GM19351 (cell line): ENCODE data around the gene R3HDM2.
A peak's percentile ranks its signal among the peaks of the same experiment; 100 is the strongest.

Source experiments
- ATAC-seq: cut with Tn5 transposase; IDR thresholded peaks from one replicate; pipeline ENCODE4 v1.9.1; 2021; ENCODE audit warnings: mild to moderate bottlenecking, moderate library complexity; ENCODE audit not compliant: unreplicated experiment

The R3HDM2 gene

DNA sequence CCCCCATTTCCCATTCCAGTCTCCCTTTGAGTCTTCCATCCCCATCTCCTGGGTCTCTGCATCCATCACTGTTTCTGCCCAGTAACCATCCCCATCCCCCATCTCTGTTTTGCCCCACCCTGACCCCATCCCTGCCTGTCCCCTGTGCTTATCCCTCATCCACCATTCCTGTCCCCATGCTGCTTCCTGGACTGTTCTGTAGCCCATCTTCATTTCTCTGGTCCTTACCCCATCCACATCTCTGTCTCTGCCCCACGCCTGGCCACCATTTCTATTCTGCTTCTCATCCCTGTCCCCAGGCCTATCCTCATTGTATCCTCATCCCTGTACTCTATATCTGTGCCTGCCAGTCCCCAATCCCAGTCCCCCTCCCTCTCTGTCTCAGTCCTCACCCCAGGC, 210.1 kb downstream of the R3HDM2 start:
- ATAC-seq = no peak

DNA sequence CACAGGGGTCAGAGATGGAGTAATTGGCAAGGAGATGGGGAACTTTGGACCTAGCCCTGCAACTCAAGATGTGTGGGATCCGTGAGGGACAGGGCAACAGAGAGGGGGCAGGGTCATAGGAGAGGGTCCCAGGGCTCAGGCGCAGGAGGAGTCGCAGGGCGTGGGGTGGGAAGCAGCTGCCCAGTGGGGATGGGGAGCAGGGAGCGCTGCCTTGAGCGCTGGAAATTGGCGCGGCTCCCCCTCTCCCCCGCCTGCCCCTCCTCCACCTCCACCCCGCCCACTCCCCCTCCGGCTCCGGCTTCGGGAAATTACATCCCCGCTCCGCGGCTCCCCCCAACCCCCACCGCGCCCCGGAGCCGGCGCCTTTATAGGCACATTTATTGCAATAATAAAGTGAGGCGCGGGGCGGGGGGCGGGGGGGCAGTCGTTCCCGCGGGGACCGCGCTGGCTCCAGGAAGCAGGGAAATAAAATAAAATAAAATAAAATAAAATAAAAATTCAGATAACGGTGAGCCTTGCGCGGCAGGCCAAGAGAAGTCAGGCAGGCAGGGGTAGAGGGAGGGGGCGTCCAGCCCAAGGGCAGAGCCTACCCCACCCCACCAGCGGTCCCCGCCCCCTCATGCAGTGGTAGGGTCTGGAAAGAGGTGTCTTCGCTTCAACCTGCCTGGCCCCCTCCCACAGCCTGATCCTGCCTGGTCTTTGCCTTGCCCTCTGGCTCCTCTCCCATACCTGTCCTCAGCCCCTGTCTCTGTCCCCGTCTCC, 210.7 kb downstream of the R3HDM2 start:
- ATAC-seq = no peak

DNA sequence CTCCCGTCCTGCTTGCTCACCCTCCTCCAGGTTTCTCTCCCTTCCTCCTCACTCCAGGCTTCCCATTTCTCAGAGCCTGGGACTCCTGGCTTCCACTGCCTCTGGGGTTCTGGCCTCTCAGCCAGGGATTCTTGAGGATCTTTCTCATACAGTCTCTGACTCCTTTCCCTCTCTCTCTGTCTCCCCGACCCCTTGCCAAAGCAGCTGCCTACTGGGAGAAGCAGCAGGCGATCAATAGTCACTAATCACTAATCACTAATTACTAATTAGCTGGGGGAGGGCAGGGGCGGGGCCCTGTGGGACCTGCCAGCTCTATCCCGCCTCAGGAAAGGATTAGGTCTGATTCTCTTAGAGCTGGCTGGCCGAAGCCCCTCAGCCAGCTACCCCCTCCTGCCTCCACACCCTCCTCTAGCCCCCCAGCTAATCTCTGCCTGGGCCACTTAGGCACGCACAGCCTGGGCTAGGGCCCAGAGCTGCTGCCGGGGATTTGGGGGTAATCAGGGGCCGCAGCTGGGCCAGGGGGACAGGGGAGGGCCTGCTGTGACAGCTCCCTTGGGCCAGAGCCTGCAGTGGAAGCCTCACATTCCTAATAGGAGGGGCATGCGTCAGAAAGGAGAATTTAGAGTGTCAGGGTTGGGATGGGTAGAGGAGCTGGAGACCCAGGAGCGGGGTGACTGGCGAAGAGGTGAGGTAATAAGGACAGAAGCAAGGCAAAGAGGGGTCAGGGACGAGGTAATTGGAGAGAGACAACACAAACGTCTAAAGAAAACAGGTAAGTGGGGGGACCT, 211.4 kb downstream of the R3HDM2 start:
- ATAC-seq = no peak

DNA sequence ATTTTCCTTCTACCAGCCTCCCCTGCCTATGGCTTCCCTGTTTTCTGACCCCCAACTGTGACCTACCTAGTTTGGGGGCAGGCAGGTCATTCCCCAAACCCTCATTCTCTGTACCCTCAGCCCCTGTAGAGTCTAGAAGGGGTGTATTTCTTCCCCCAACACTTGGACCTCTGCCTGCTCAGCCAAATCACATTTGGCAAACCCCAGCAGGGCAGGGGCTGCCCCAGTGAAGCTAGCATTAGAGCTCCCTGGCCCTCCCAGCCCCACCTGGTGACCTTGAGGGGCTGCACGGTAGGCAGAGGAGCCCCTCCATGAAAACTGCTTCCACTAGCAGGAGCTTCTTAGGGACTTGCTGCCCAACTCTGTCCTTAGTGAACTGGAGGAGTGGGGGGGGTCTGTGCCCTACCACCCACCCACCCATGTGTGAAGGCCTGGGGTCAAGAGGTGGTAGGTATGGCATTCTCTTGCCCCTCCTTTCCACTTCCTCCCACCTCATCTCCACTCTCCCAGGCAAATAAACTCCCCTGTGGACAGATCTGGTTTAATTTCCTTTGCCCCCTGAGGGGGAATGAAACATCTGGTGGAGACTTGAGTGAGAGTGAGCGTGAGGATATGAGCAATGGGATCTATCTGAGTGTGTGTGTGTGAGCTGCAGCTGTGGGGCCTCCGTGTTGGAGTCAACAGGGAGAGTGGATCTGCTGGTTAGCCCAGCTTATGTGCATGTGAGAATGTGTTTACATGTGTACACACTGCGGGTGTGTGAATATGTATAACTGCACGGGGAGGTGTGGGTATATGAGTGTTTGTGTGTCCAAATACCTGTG, 212.6 kb downstream of the R3HDM2 start:
- no peak for ATAC-seq

DNA sequence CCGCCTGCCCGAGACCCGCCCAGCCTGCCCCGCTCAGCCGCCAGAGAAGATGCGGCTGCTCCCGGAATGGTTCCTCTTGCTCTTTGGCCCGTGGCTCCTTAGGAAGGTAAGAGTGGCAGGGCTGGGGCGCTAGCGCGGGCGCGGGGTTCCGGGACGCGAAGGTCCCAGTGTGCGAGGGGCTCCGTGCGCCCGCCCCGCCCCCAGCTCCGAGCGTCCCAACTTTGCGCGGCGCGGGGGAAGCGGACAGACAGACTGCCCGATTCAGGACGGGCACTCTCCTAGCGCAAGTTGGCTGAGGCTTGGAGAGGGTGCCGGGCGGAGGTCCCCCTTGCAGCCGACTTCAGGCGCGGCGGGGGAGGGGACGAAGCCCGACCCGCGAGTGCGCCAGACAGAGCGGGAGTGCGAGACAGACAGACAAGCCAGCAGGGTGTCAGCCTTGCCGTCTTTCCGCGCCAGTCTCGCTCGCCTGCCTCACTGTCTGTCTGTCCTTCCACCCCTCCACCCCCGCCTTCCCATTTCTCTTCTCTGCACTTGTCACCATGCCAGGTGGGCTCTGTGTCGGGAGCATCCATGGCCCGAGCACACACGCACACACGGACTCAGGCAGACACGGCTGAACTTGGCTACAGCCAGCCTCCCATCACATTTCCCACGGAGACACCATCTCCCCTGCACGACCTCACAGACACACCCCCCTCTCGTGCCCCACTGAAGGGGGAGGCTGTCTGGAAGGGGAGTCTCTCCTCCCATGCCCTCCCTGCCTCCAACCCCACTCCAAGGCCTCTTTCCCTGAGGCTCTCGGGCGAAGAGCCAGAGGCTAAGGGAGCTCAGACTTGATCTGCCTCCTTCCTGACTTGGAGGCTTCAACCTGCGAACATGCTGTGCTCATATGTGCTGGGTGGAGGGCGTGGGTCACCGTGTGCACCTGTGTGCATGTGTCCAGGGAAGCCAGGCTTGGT, 213.6 kb downstream of the R3HDM2 start:
- ATAC-seq = no peak

DNA sequence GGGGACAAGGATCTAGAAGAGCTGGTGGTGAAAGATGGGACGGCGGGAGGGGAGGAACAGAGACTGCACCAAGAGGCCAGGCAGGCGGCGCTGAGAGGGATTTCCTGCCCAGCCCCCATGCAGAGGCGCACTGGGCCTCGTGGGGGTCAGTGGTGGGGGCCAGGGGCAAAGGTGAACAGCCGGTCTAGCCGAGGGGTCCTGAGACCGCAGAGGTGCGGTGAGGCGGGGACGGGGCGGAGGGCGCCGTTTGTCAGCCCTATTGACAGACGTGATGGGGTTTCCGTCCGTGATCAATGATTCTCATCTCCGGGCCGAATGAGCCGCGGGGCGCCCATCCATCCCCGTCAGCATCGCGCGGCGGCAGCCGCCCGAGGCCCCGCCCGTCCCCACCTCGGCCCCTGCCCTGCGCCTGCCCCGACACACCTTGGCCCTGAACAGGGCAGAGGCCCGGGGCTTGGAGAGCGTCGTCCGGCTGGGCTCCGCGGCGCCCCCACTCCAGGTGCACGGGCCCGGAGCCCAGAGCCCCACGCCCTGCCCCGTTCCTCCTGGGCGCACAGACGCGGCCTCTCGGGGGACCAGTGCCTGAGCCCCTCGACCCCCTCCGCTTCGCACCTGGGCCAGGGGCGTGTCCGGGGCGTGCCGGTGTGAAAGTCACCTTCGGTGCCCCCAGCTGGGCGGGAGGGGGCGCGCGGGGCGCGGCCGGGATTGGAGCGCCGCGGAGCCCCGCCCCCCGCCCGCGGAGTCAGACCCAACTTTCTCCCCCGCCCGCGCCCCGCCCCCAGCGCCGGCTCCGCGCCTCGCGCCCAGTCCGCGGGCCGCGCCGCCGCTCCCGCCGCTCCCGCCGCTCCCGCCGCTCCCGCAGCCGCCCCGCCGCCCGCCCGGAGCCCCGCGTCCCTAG, 214.6 kb downstream of the R3HDM2 start, which contains the start of gene NXPH4:
TSS of gene NXPH4 (plus strand) at position 781 of the 898 bp plus-strand sequence. CDS start 176 bp downstream, outside the sequence.
- peak; percentile 19 for ATAC-seq

DNA sequence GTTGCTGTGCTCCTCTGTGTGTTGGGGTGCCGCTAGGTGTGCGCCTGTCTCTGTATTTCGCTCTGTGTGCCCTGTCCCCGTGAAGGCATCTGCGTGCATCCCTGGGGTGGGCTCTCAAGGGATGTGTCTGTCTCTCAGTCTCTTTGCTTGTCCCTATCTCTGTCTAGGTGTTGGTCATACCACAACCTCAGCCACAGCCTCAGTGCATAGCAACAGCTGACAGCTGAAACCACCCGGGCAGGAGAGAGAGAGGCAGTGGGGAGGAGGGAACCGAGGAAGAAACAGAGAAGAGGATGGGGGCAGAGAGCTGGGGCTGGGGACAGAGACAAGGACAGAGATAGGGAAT, 215.2 kb downstream of the R3HDM2 start:
- peak; percentile 52 for ATAC-seq

DNA sequence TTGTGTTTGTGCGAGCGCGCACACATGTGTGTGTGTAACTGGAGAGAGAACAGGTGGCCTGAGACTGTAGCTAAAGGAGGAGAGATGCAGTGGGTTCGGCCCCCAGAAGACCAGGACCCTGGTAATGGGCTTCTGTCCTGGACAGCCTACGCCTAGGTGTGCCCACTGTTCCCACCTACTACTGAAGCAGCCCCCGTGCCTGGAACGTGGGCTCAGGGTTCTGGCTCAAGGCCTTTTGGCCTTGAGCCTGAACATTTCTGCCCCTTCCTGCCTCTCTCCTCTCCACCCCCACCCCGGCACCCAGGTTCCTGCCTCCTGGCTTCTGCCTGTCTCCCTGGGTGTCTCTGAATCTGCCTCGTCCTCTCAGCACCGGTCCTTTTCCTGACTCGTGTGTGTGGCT, 215.8 kb downstream of the R3HDM2 start:
- ATAC-seq = no peak

DNA sequence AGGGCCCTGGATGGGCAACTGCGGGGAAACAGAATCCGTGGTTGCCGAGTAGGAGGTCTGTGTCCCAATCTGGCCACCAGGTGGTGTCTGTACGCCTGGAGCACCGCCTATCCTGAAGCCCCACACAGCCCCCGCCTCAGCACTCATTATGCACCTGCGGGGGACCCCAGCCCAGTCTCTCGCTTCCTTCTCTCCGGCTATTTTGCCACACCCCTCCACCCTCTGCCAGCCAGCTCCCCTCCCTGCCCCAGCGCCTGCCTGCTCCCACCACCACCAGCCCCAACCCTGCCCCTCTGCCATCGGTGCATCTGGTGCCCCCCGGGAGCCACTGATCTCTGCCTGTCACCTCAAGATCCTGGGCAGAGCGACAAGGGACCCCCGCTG, 216.5 kb downstream of the R3HDM2 start:
- ATAC-seq = peak; percentile 58

DNA sequence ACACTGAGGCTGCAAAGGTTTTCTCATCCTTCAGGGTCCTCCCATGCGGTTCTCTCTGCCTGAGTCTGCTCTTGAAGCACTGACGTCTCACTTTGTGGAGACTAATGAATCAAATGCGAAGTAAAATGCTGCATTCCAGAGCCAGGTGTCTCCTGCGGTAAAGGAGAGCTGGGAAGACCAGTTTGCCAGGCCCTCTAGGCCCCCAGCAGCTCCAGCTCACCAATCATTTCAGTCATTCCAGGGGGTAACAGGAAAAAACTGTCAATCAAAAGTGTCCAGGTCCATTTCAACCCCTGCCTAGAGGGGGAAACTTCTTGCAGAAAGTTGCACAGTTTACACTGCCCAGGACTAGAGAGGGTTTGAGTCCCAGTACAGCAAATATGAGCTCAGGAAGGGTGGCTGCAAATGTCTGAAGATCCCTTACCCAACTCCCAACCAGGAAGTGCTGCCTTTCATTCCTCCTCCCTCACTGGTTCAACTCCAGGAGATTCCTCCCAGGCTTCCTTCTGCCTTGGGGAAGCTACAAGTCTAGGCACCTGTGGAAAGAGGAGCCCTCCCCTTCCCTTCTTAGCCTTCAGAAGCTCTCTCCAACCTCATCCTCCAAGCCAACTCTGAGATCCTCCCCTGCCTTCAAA, 217.0 kb downstream of the R3HDM2 start:
- no peak for ATAC-seq

DNA sequence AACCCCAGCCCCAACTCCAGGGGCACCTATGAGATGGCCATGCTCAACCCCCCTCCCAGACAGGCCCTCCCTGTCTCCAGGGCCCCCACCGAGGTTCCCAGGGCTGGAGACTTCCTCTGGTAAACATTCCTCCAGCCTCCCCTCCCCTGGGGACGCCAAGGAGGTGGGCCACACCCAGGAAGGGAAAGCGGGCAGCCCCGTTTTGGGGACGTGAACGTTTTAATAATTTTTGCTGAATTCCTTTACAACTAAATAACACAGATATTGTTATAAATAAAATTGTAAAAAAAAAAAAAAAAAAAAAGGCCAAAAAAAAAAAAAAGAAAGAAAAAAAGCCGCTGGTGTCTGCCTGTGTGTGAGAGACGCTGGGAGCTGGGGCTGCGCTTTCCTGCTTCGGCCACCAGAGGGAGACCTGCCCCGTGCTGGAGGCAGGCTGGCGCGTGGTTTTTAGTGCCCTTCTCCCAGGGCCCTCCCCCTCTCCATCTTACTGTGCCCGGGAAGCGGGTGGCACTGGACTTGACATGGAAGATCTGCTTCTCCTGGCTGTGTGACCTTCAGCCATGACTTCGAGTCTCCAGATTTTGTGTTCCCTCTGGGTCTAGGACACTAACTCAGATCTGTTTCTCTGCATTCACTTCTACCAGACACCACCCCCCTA, 217.7 kb downstream of the R3HDM2 start:
- ATAC-seq = peak; percentile 48

DNA sequence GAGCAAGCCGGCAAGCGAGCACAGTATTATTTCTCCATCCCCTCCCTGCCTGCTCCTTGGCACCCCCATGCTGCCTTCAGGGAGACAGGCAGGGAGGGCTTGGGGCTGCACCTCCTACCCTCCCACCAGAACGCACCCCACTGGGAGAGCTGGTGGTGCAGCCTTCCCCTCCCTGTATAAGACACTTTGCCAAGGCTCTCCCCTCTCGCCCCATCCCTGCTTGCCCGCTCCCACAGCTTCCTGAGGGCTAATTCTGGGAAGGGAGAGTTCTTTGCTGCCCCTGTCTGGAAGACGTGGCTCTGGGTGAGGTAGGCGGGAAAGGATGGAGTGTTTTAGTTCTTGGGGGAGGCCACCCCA, 218.2 kb downstream of the R3HDM2 start:
- ATAC-seq = no peak

DNA sequence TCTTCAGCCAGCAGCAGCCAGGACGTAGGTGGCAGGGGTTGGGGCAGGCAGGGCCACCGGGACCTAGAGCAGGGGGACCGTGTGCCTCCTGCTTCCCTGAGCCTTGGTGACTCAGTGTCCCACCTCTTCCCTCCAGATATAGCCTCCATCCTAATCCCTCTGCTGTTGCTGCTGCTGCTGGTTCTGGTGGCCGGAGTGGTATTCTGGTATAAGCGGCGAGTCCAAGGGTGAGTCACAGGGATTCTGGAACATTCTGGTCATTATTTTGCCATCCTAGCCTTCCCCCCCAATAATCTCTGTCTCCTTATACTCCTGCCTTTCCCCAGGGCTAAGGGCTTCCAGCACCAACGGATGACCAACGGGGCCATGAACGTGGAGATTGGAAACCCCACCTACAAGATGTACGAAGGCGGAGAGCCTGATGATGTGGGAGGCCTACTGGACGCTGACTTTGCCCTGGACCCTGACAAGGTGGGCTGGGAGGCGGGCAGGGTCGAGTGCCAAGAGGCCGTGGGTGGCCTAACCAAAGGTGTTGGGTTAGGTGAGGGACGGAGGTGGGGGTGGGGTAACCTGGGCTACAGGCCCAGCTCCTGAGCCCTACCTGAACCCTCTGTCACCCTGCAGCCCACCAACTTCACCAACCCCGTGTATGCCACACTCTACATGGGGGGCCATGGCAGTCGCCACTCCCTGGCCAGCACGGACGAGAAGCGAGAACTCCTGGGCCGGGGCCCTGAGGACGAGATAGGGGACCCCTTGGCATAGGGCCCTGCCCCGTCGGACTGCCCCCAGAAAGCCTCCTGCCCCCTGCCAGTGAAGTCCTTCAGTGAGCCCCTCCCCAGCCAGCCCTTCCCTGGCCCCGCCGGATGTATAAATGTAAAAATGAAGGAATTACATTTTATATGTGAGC, 218.8 kb downstream of the R3HDM2 start:
- no peak for ATAC-seq

DNA sequence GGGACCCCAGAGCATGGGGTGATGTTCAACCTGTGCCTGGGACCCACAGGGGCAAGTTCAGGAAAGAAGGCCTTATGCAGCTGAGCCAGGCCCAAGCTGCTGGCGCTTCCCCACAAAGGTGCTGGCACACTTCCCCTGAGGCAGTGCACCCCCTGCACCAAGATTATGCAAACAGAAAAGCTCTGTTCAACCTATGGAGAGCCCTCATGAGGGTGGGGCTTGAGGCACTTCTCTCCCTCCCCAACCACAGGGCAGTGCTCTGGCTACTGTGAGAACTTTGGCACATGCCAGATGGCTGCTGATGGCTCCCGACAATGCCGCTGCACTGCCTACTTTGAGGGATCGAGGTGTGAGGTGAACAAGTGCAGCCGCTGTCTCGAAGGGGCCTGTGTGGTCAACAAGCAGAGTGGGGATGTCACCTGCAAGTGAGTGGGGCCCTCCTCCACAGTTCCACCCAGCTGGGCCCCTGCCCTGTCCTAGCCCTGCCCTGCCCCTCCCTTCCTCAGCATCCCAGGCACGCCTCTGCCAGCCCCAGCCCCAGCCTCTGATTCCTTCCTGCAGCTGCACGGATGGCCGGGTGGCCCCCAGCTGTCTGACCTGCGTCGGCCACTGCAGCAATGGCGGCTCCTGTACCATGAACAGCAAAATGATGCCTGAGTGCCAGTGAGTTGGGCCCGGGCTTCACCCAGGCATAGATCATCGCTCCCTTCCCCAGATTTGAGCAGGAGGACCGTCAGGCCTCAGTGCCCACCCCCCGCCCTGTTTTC, 219.7 kb downstream of the R3HDM2 start:
- ATAC-seq = no peak

DNA sequence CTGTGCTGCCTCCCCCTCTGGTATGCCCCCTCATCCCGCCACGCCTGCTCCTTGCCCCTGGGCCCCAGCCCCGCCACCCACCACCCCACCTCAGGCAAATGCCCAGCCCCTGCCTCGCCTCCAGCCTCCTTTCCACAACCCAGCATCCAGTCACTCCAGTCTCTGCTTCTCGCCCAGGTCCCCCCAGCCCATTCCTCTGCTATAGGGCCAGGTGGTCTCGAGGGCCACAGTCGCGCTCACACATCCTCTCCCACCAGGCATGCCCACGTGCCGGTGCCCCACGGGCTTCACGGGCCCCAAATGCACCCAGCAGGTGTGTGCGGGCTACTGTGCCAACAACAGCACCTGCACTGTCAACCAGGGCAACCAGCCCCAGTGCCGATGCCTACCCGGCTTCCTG, 220.4 kb downstream of the R3HDM2 start:
- ATAC-seq = no peak

DNA sequence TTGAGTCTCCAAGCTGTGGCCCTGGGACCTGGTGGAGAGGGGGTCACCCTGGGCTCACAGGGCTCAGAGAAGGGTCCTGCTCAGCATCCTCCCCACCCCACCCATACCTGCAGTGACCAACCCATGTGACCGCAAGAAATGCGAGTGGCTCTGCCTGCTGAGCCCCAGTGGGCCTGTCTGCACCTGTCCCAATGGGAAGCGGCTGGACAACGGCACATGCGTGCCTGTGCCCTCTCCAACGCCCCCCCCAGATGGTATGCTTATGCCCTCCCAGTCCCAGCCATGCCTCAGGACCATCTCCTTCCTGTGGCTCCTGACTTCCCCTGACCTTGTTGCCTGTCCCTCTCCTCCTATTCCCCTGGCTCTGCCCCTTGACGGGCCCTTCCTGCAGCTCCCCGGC, 220.9 kb downstream of the R3HDM2 start:
- no peak for ATAC-seq
